Body of pancreas (tissue), 4 donors: ENCODE data around the gene ACIN1. TPM values are rescaled to one million over a fixed set of nuclear protein-coding genes. Genes with fewer than 3 reads are reported as not detected.

Experiments used
- ATAC-seq: fragments of 150-250 bp; one replicate; pipeline ENCODE4 v1.9.1; 2016
- DNase-seq, 4 donors: peaks; one replicate each; pipeline ENCODE4 v3.0.0-alpha.2; 2019
- H3K27ac ChIP-seq, 4 donors: fragments of 200-600 bp; sonication (generic); 1 replicate in 3 of 4; 2 replicates in 1 of 4; pipeline versions ENCODE4 v1.5.1 to v1.6.1; 2016 to 2019; ENCODE audit warnings: mild to moderate bottlenecking in 1 of 4, mixed read lengths in 1 of 4, moderate library complexity in 1 of 4
- H3K27me3 ChIP-seq, 2 donors: fragments of 200-600 bp; sonication (generic); one replicate each; pipeline ENCODE4 v1.6.0; 2016; ENCODE audit warnings: mild to moderate bottlenecking in 1 of 2
- H3K36me3 ChIP-seq, 2 donors: fragments of 200-600 bp; sonication (generic); replicated peaks in 1 of 2; 2 replicates each; pipeline ENCODE4 v1.5.1; 2016; ENCODE audit warnings: low read depth in 2 of 2; ENCODE audit not compliant: insufficient read depth in 1 of 2
- H3K4me1 ChIP-seq: fragments of 200-600 bp; sonication (generic); one replicate; pipeline ENCODE4 v1.6.0; 2016
- H3K4me3 ChIP-seq, 2 donors: fragments of 200-600 bp; sonication (generic); 1 replicate in 1 of 2; 2 replicates in 1 of 2; pipeline ENCODE4 v1.5.1; 2016 to 2019
- H3K9me3 ChIP-seq, 3 donors: fragments of 200-600 bp; sonication (generic); 1 replicate in 2 of 3; 2 replicates in 1 of 3; pipeline ENCODE4 v1.5.1; 2016
- CTCF ChIP-seq, 7 experiments: fragments of 450-650 bp in 4 of 7; fragments of 200-600 bp in 3 of 7; sonication (generic) in 3 of 7; IDR thresholded peaks; one replicate each; pipeline ENCODE4 v1.5.1; 2016 to 2019; ENCODE audit warnings: antibody characterized with exemption in 7 of 7
- POLR2A ChIP-seq, 3 donors: fragments of 450-650 bp; IDR thresholded peaks; one replicate each; pipeline ENCODE4 v1.6.1; 2016; ENCODE audit warnings: antibody characterized with exemption in 3 of 3, mild to moderate bottlenecking in 2 of 3
- WGBS, 2 donors: methylation state at CpG; one replicate each; pipeline ENCODE4 v1.1.5; 2017; 5-methylcytosine and 5-hydroxymethylcytosine counted together
- intact Hi-C: fragments of 100-400 bp; cut with DNase I; formaldehyde crosslinking; loops from one replicate; pipeline ENCODE4 v1.15.1; 2023
- total RNA-seq, 2 donors: library from RNA; depleted of rRNA; stranded (reverse); fragments of >200 nt; gene quantifications; one replicate each; pipeline ENCODE4 v1.1.0, GENCODE V29; 2016

The ACIN1 gene
- total RNA-seq, 2 donors from 2014 or later: 91.6 to 110 TPM

GRCh38 chr14:23097786-23098185, 2.9 kb upstream of the ACIN1 start:
- TF ChIP-seq POLR2A (IDR thresholded peaks at IDR 0.05) (no peak), CTCF (IDR thresholded peaks at IDR 0.05) (no peak)
- Histone ChIP-seq H3K27me3 (no peaks in the 10 kb centered on the region), H3K4me3 (no peak overlapping the region), H3K4me1 (peaks cover 50% of the 10 kb centered on the region), H3K36me3 (no peaks in the 10 kb centered on the region), H3K9me3 (no peaks in the 10 kb centered on the region), H3K27ac (no peak overlapping the region)
- no peak for ATAC-seq
- intact Hi-C loops: no loop called here
- WGBS, 2 donors: 76 to 78% methylated on average over 5 to 7 of the region's 7 CpGs
- DNase-seq: no peak

DNA sequence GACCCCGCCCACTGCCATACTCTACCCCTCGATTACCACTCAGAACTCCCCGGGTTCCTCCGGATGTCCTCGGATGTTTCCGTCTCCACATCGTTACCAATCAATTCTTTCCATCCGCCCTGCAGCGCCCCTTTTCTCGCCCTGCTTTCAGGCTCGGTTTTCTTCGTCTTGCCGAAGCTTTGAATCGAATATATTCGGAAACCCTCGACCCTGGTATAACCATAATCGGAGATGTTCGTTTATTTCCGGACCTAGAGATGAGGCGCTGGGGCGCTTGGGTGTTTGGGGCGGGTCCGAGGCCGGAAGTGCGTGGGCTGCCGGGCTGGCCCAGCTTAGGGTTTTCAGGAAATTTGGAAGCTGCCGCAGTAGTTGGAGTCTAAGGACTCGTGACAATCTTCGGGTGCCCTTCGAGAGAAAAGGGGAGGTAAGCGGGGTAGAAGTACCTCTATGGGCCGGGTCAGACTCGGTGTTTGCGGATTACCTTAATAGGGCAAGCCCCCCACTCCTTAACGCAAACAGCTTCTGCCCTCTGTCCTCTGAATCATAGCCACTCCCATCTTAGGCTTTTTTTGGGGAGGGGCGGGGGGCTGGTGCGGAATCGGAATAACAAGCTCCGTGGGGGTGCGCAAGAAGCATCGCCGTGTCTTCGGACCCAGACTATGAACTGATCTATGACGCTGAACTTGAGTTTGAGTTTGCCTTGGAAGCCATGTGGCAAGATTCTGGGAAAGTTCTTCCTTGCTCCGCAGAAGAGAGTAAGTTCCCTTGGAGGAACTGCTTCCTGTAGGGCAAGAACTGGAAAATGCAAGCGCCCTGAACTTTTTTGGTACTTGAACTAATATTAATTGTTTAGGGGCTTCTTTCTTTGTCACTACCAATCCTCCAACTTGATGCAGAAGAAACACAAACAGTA, 516 bp upstream of the ACIN1 start, which contains the start of gene C14orf119:
C14orf119 (plus strand) TSS at position 310 of the 913 bp plus-strand sequence. CDS start 2,154 bp downstream, outside the sequence.
- intact Hi-C loops: no loop called here
- ATAC-seq (peak; percentile 95), DNase-seq (peak; percentile 100)
- H3K4me3 ChIP-seq: peak within 1 kb of the TSS; percentile 55 to 57
- H3K36me3 ChIP-seq: peaks cover 0 to 3% of the 10 kb centered on the region in 2 donors
- peak within 1 kb of the TSS; percentile 89 to 97 (median 97) for H3K27ac ChIP-seq
- H3K4me1 ChIP-seq: peaks cover 50% of the 10 kb centered on the region
- no peaks in the 10 kb centered on the region for H3K9me3 ChIP-seq
- WGBS, 2 donors: 0 to 3% methylated on average over 45 to 46 of the region's 46 CpGs
- TF ChIP-seq CTCF (IDR thresholded peaks at IDR 0.05) (no peak), POLR2A (IDR thresholded peaks at IDR 0.05) (peak; percentile 39 to 92 (median 88))
- no peaks in the 10 kb centered on the region for H3K27me3 ChIP-seq

- no peak for TF ChIP-seq POLR2A (IDR thresholded peaks at IDR 0.05)
- peak in 2 of 7 experiments; percentile 9 to 12 for TF ChIP-seq CTCF (IDR thresholded peaks at IDR 0.05)
- ATAC-seq: no peak
- peak overlapping the region; percentile 89 to 97 (median 97) for H3K27ac ChIP-seq
- H3K4me1 ChIP-seq: peaks cover 41% of the 10 kb centered on the region
- H3K36me3 ChIP-seq: peaks cover 0 to 14% of the 10 kb centered on the region in 2 donors
- DNase-seq: no peak
- WGBS, 2 donors: 0 to 1% methylated on average over 14 of the region's 14 CpGs
- no peaks in the 10 kb centered on the region for H3K9me3 ChIP-seq
- intact Hi-C loops: no loop called here
- no peaks in the 10 kb centered on the region for H3K27me3 ChIP-seq
- peak overlapping the region; percentile 31 to 55 for H3K4me3 ChIP-seq
Measured at GRCh38 chr14:23093991-23094665, 808 bp downstream of the ACIN1 start.

DNA sequence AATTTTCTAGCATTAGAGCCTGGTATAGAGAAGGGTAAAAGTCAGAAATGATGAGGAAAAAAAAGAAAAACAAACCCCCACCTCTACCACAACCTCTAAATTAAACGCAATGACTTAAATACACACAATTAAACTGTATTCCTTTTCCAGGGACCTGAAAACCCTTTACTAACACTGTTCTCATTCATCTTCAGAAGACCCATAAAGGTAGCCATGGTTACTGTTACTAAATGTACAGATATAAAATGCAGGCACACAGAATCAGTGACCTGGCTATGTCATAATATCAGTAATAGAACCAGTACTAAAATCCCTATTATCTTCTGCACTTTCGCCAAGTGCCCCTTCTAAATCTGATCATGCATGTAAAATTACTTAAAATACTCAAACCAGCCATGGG, 1.4 kb downstream of the ACIN1 start:
- Histone ChIP-seq H3K36me3 (peaks cover 0 to 17% of the 10 kb centered on the region in 2 donors), H3K4me3 (no peak overlapping the region), H3K27ac (no peak overlapping the region), H3K9me3 (no peaks in the 10 kb centered on the region), H3K27me3 (no peaks in the 10 kb centered on the region), H3K4me1 (peaks cover 35% of the 10 kb centered on the region)
- WGBS, 2 donors: 45 to 54% methylated on average over 2 of the region's 2 CpGs
- ATAC-seq: no peak
- TF ChIP-seq CTCF (IDR thresholded peaks at IDR 0.05): no peak
- TF ChIP-seq POLR2A (IDR thresholded peaks at IDR 0.05): no peak
- intact Hi-C loops: no loop called here
- no peak for DNase-seq
